OCI-LY7 (cell line): ENCODE measurements around the gene DCST2. TPM values are rescaled to one million over a fixed set of nuclear protein-coding genes. Genes with fewer than 3 reads are reported as not detected.

Experiments used
- BruUV-seq: library from RNA; stranded (reverse); fragments of 400-500 nt; replicated peaks from 2 replicates; lab custom pipeline; 2021; lab: Mats Ljungman, UMichigan
- CTCF ChIA-PET: fragments of 300-600 bp; sonication (Branson Sonifier 250); formaldehyde crosslinking; loops from one replicate; lab custom pipeline; 2022; ENCODE audit warnings: antibody characterized with exemption; ENCODE audit not compliant: unreplicated experiment; lab: Charles Lee
- POLR2A ChIA-PET: fragments of 300-600 bp; sonication (Branson Sonifier 250); formaldehyde crosslinking; loops from one replicate; lab custom pipeline; 2022; ENCODE audit warnings: antibody characterized with exemption; lab: Charles Lee
- DNase-seq: peaks from one replicate; pipeline ENCODE4 v3.0.0-alpha.2; 2015; ENCODE audit warnings: low spot score
- H2AFZ ChIP-seq: fragments of 200-600 bp; sonication (generic), shearing (Covaris generic); 2 replicates; pipeline ENCODE4 v1.6.1; 2014; ENCODE audit warnings: mild to moderate bottlenecking, antibody characterized with exemption, low read length, moderate library complexity
- H3K27ac ChIP-seq: fragments of 200-600 bp; sonication (generic); 2 replicates; pipeline ENCODE4 v1.5.1; 2014; ENCODE audit warnings: mixed run types, low read depth, mild to moderate bottlenecking, moderate library complexity, low read length, inconsistent platforms; ENCODE audit not compliant: poor library complexity, severe bottlenecking
- H3K36me3 ChIP-seq: fragments of 200-600 bp; sonication (generic); 2 replicates; pipeline ENCODE4 v1.6.1; 2014; ENCODE audit warnings: mild to moderate bottlenecking, antibody characterized with exemption, low read length, moderate library complexity, mixed read lengths; ENCODE audit not compliant: insufficient read depth
- H3K4me1 ChIP-seq: fragments of 200-600 bp; sonication (generic); 2 replicates; pipeline ENCODE4 v1.5.1; 2014; ENCODE audit warnings: mild to moderate bottlenecking, low read length; ENCODE audit not compliant: insufficient read depth, poor library complexity, severe bottlenecking
- H3K4me2 ChIP-seq: fragments of 200-600 bp; sonication (generic); 2 replicates; pipeline ENCODE4 v1.6.1; 2014; ENCODE audit warnings: mild to moderate bottlenecking, low read length
- H3K4me3 ChIP-seq: fragments of 200-600 bp; sonication (generic); 2 replicates; pipeline ENCODE4 v1.5.1; 2014; ENCODE audit warnings: mild to moderate bottlenecking, low read depth, low read length; ENCODE audit not compliant: poor library complexity, severe bottlenecking
- H3K79me2 ChIP-seq: fragments of 200-600 bp; sonication (generic); 2 replicates; pipeline ENCODE4 v1.6.1; 2016; ENCODE audit warnings: low read depth, mild to moderate bottlenecking, low read length, moderate library complexity, mixed read lengths; ENCODE audit not compliant: insufficient read depth
- H3K9me2 ChIP-seq: fragments of 200-600 bp; sonication (generic); 2 replicates; pipeline ENCODE4 v1.6.1; 2016; ENCODE audit warnings: mild to moderate bottlenecking, low read length, mixed read lengths; ENCODE audit not compliant: insufficient read depth
- H3K9me3 ChIP-seq: fragments of 200-600 bp; sonication (generic); 2 replicates; pipeline ENCODE4 v1.6.1; 2014; ENCODE audit warnings: mild to moderate bottlenecking, mixed run types, low read length, mixed read lengths
- H4K20me1 ChIP-seq: fragments of 200-600 bp; sonication (generic); 2 replicates; pipeline ENCODE4 v1.6.1; 2014; ENCODE audit warnings: mild to moderate bottlenecking, antibody characterized with exemption, low read length, moderate library complexity, mixed read lengths; ENCODE audit not compliant: insufficient read depth
- EZH2phosphoT487 ChIP-seq: fragments of 200-600 bp; sonication (generic); IDR thresholded peaks from 2 replicates; pipeline ENCODE4 v1.6.1; 2018; ENCODE audit warnings: low read depth, borderline replicate concordance, mild to moderate bottlenecking, mixed run types, antibody characterized with exemption, low read length, moderate library complexity, mixed read lengths
- intact Hi-C: fragments of 100-400 bp; cut with micrococcal nuclease; formaldehyde crosslinking; loops from one replicate; pipeline ENCODE4 v1.10.0; 2022; ENCODE audit not compliant: unreplicated experiment
- total RNA-seq, 2 experiments: library from RNA; depleted of rRNA in 1 of 2; stranded (reverse); fragments of >200 nt in 1 of 2; shearing (Covaris generic) in 1 of 2; gene quantifications; 2 replicates each; pipeline ENCODE4 v1.2.3, GENCODE V29; 2014 to 2022
- TF ChIP-seq, protein P1 (sequence below): fragments of 200-600 bp; sonication (generic); conservative IDR thresholded peaks from 2 replicates; pipeline ENCODE4 v1.5.1; 2014; ENCODE audit warnings: mild to moderate bottlenecking, antibody characterized with exemption, low read length, moderate library complexity, mixed read lengths

DCST2 gene
- total RNA-seq, 2 experiments from 2014 or later = 0.85 to 2.0 TPM

DNA sequence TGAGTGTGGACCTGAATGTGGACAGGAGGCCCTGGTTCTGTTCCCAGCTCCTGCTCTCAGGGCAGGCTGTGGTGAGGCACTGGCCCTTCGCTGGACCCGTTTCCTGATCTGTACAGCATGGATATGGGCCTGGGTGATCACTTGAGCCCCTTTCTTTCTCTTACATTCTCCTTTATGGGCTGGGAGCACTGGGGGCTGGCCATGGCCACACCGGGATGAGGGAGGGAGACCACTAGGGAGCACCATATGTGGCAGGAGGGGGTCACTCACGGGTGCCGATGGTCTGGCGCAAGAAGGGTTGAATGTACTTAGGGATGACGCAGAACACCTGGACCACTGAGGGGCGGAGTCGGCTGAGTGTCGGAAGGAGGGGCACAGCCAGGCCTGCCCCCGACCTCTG, 2.7 kb downstream of the DCST2 start:
- no peak for TF ChIP-seq EZH2phosphoT487
- Histone ChIP-seq H3K4me2 (no peak overlapping the region), H3K9me3 (no peaks in the 10 kb centered on the region), H3K9me2 (no peaks in the 10 kb centered on the region), H3K27ac (no peak overlapping the region), H4K20me1 (no peaks in the 10 kb centered on the region), H2AFZ (no peak overlapping the region), H3K79me2 (no peaks in the 10 kb centered on the region), H3K36me3 (no peaks in the 10 kb centered on the region), H3K4me3 (no peak overlapping the region), H3K4me1 (no peaks in the 10 kb centered on the region)
- ChIA-PET POLR2A (no interaction called here), CTCF (no interaction called here)
- no peak for DNase-seq
- intact Hi-C loops = no loop called here
- BruUV-seq = no TSS peak

DNA sequence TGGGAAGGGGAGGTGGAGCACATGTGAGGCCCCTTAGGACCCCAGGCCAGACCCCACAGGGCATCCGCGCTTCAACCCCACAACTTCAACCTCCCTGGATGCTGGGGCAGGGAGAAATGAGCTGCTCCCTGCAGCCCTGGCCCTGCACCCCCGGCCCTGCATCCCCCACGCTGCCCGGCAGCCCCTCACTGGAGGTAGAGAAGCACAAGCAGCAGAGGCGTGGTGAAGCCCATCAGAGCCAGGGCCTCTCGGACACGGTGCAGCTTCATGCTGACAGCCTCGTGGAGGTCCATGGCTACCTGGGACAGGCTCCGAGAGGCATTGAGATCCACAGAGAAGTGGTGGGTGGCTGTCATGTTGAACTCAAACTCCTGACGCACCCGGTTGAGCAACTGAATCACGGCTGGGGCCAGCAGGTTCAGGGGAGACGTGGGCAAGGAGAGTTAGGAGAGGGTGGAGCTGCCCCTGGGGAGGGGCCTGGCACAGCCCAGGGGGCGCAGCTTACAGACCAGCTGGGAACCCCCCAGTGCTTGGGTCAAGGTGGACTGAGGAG, 3.3 kb downstream of the DCST2 start:
- intact Hi-C loops = no loop called here
- no peaks in the 10 kb centered on the region for H3K4me1 ChIP-seq
- no peaks in the 10 kb centered on the region for H3K9me3 ChIP-seq
- H3K79me2 ChIP-seq = no peaks in the 10 kb centered on the region
- no peak overlapping the region for H3K4me2 ChIP-seq
- no peaks in the 10 kb centered on the region for H3K36me3 ChIP-seq
- H3K9me2 ChIP-seq = no peaks in the 10 kb centered on the region
- no TSS peak for BruUV-seq
- no peak for TF ChIP-seq EZH2phosphoT487
- TF ChIP-seq, protein P1, sequence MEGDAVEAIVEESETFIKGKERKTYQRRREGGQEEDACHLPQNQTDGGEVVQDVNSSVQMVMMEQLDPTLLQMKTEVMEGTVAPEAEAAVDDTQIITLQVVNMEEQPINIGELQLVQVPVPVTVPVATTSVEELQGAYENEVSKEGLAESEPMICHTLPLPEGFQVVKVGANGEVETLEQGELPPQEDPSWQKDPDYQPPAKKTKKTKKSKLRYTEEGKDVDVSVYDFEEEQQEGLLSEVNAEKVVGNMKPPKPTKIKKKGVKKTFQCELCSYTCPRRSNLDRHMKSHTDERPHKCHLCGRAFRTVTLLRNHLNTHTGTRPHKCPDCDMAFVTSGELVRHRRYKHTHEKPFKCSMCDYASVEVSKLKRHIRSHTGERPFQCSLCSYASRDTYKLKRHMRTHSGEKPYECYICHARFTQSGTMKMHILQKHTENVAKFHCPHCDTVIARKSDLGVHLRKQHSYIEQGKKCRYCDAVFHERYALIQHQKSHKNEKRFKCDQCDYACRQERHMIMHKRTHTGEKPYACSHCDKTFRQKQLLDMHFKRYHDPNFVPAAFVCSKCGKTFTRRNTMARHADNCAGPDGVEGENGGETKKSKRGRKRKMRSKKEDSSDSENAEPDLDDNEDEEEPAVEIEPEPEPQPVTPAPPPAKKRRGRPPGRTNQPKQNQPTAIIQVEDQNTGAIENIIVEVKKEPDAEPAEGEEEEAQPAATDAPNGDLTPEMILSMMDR = no peak
- no peaks in the 10 kb centered on the region for H4K20me1 ChIP-seq
- no peak overlapping the region for H2AFZ ChIP-seq
- no peak overlapping the region for H3K27ac ChIP-seq
- H3K4me3 ChIP-seq = no peak overlapping the region
- ChIA-PET CTCF (no interaction called here), POLR2A (no interaction called here)
- no peak for DNase-seq

DNA sequence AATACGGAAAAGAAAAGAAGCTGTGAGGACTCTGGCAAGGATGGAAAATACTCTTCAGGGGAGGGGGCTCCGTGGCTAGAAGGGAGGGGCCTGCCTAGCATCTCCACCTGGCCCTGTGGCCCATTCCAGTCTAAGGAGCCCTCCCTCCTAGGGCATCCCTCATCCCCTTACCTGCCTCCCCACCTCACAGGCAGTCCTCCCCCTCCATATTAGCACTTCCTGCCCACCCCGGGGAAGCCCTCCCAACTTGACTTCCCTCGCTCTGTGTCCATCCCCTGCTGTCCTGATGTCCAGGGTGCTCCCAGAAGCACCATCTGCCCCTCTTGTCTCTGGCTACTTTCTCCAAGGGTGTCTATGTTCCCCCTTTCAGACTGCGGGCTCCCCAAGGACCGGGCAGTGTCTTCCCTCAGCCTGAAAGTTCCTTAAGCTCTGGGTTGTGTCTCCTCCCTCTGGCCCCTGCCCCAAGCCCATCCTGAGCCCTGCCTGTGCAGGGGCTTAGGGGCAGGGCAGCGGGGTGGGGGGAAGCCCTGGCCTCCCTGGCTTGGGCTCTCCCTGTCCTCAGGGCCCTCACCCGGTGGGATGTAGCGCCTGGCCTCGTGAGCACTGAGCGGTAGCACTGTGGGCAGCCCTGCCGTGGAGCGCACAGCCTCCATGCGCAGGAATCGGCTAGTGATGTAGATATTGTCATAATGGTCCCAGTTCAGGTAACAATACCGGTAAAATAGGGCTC, 3.9 kb downstream of the DCST2 start:
- no TSS peak for BruUV-seq
- no peak overlapping the region for H3K4me2 ChIP-seq
- no peaks in the 10 kb centered on the region for H3K36me3 ChIP-seq
- H3K9me3 ChIP-seq = no peaks in the 10 kb centered on the region
- intact Hi-C loops = no loop called here
- CTCF ChIA-PET = no interaction called here
- H3K27ac ChIP-seq = no peak overlapping the region
- POLR2A ChIA-PET = no interaction called here
- no peaks in the 10 kb centered on the region for H3K4me1 ChIP-seq
- H3K4me3 ChIP-seq = no peak overlapping the region
- no peak overlapping the region for H2AFZ ChIP-seq
- H4K20me1 ChIP-seq = no peaks in the 10 kb centered on the region
- TF ChIP-seq, protein P1 = no peak
- TF ChIP-seq EZH2phosphoT487 = no peak
- no peaks in the 10 kb centered on the region for H3K79me2 ChIP-seq
- no peak for DNase-seq
- H3K9me2 ChIP-seq = no peaks in the 10 kb centered on the region
